Stomach (tissue), 4 donors: ENCODE results near the gene GUCY2C.

ENCODE experiments used
- CTCF ChIP-seq, 7 experiments: fragments of 450-650 bp in 4 of 7; fragments of 200-600 bp in 3 of 7; sonication (generic) in 3 of 7; IDR thresholded peaks; one replicate each; pipeline ENCODE4 v1.5.1; 2016 to 2019; ENCODE audit warnings: antibody characterized with exemption in 7 of 7, control low read depth in 2 of 7, mild to moderate bottlenecking in 1 of 7
- EP300 ChIP-seq: sonication (generic); formaldehyde crosslinking; IDR thresholded peaks from one replicate; pipeline ENCODE4 v1.6.1; 2017; ENCODE audit warnings: antibody characterized with exemption
- POLR2A ChIP-seq, 4 donors: fragments of 450-650 bp; IDR thresholded peaks; one replicate each; pipeline ENCODE4 v1.6.1; 2016; ENCODE audit warnings: antibody characterized with exemption in 4 of 4, control low read depth in 2 of 4, mild to moderate bottlenecking in 1 of 4, moderate library complexity in 1 of 4

GRCh38 chr12:14576896-14577295, 119.5 kb downstream of the GUCY2C start:
- TF ChIP-seq CTCF (IDR thresholded peaks at IDR 0.05) (no peak), EP300 (no peak), POLR2A (IDR thresholded peaks at IDR 0.05) (no peak)
